Keratinocyte (primary cell): ENCODE results near the gene REELD1. TPM values are rescaled to one million over a fixed set of nuclear protein-coding genes. Genes with fewer than 3 reads are reported as not detected.

Experiments
- DNase-seq: peaks from one replicate; pipeline ENCODE4 v3.0.0-alpha.2; 2011; ENCODE audit warnings: low read depth, missing footprints, low spot score
- FAIRE-seq: peaks from 2 replicates; lab custom pipeline; 2011; peaks lifted over from hg19 to GRCh38; lab: Jason Lieb, UNC
- H2AFZ ChIP-seq: 2 replicates; pipeline ENCODE4 v1.6.0; 2012; ENCODE audit warnings: low read length, control low read depth, inconsistent platforms; ENCODE audit not compliant: control insufficient read depth
- H3K27ac ChIP-seq: 2 replicates; pipeline ENCODE4 v1.5.1; 2011; ENCODE audit warnings: low read length; ENCODE audit not compliant: control insufficient read depth, insufficient read depth
- H3K27me3 ChIP-seq: 3 replicates; pipeline ENCODE4 v1.6.0; 2011; ENCODE audit warnings: low read length; ENCODE audit not compliant: control insufficient read depth, insufficient read depth; ENCODE audit errors: extremely low read depth
- H3K36me3 ChIP-seq, 2 experiments: 2 replicates in 1 of 2; 3 replicates in 1 of 2; pipeline ENCODE4 v1.5.1; 2011; ENCODE audit warnings: low read length in 2 of 2, mild to moderate bottlenecking in 1 of 2; ENCODE audit not compliant: control insufficient read depth in 2 of 2, insufficient read depth in 2 of 2; ENCODE audit errors: extremely low read depth in 1 of 2
- H3K4me1 ChIP-seq: 3 replicates; pipeline ENCODE4 v1.5.1; 2011; ENCODE audit warnings: low read length; ENCODE audit not compliant: control insufficient read depth, insufficient read depth; ENCODE audit errors: extremely low read depth
- H3K4me2 ChIP-seq: 3 replicates; pipeline ENCODE4 v1.6.0; 2011; ENCODE audit warnings: low read depth, low read length; ENCODE audit not compliant: control insufficient read depth, insufficient read depth; ENCODE audit errors: extremely low read depth
- H3K4me3 ChIP-seq, 3 experiments: fragments of 200-600 bp in 1 of 3; sonication (generic) in 1 of 3; 2 replicates in 2 of 3; 3 replicates in 1 of 3; pipeline ENCODE4 v1.5.1; 2011 to 2016; ENCODE audit warnings: low read length in 3 of 3, mild to moderate bottlenecking in 3 of 3, control low read depth in 2 of 3, inconsistent platforms in 1 of 3, low read depth in 1 of 3, mixed read lengths in 1 of 3, mixed run types in 1 of 3, moderate library complexity in 1 of 3; ENCODE audit not compliant: control insufficient read depth in 2 of 3, insufficient read depth in 2 of 3; ENCODE audit errors: extremely low read depth in 1 of 3
- H3K79me2 ChIP-seq: 2 replicates; pipeline ENCODE4 v1.6.0; 2012; ENCODE audit warnings: low read length; ENCODE audit not compliant: control insufficient read depth, insufficient read depth
- H3K9ac ChIP-seq: 3 replicates; pipeline ENCODE4 v1.6.0; 2011; ENCODE audit warnings: low read length; ENCODE audit not compliant: control insufficient read depth, insufficient read depth; ENCODE audit errors: extremely low read depth
- H3K9me1 ChIP-seq: 3 replicates; pipeline ENCODE4 v1.6.0; 2011; ENCODE audit warnings: low read length; ENCODE audit not compliant: control insufficient read depth, insufficient read depth; ENCODE audit errors: extremely low read depth
- H3K9me3 ChIP-seq: 2 replicates; pipeline ENCODE4 v1.5.1; 2012; ENCODE audit warnings: low read depth, low read length; ENCODE audit not compliant: control insufficient read depth
- H4K20me1 ChIP-seq: 3 replicates; pipeline ENCODE4 v1.6.0; 2011; ENCODE audit warnings: low read length; ENCODE audit not compliant: control insufficient read depth, insufficient read depth; ENCODE audit errors: extremely low read depth
- CTCF ChIP-seq, 3 experiments: IDR thresholded peaks in 1 of 3; conservative IDR thresholded peaks in 1 of 3; optimal IDR thresholded peaks in 1 of 3; 2 replicates in 2 of 3; 3 replicates in 1 of 3; pipeline versions ENCODE3 to v1.5.1; 2011; ENCODE audit warnings: low read length in 3 of 3, mild to moderate bottlenecking in 3 of 3, moderate library complexity in 2 of 3, control low read depth in 1 of 3, inconsistent platforms in 1 of 3; ENCODE audit not compliant: insufficient read depth in 2 of 3; ENCODE audit errors: extremely low read depth in 1 of 3
- EZH2 ChIP-seq: IDR thresholded peaks from one replicate; pipeline ENCODE4 v1.6.1; 2012; ENCODE audit warnings: inconsistent platforms, mild to moderate bottlenecking, low read length, moderate library complexity
- dilution Hi-C: fragments of 300-500 bp; cut with MboI; formaldehyde crosslinking; loops from one replicate; pipeline ENCODE4 v1.7.0; 2020; ENCODE audit warnings: low sequenced_read_pairs; ENCODE audit not compliant: extremely low pct_ligation_motif_present
- polyA plus RNA-seq, 5 experiments: library from polyadenylated mRNA; depleted of rRNA in 3 of 5; stranded (reverse) in 3 of 5; stranded (forward) in 1 of 5; unstranded in 1 of 5; fragments of >200 nt; gene quantifications; 1 replicate in 1 of 5; 2 replicates in 3 of 5; 3 replicates in 1 of 5; pipeline versions ENCODE4 v1.2.1 to v1.2.3, GENCODE V29; 2011 to 2012; ENCODE audit warnings: missing spikeins in 2 of 5, low read depth in 1 of 5, low replicate concordance in 1 of 5

The REELD1 gene
- polyA plus RNA-seq, 1 donor (not counting 4 experiments of a cell fraction or from before 2014, with no cell fraction given) = not detected

GRCh38 chr4:146257511-146257910, 43.2 kb downstream of the REELD1 start:
- H3K9me3 ChIP-seq = no peaks in the 10 kb centered on the region
- DNase-seq (no peak), FAIRE-seq (no peak)
- no peaks in the 10 kb centered on the region for H3K9me1 ChIP-seq
- no peaks in the 10 kb centered on the region for H4K20me1 ChIP-seq
- no peak overlapping the region for H3K9ac ChIP-seq
- TF ChIP-seq CTCF (optimal IDR thresholded peaks at IDR 0.05 in 1 of 3, IDR thresholded peaks at IDR 0.05 in 1 of 3, conservative IDR thresholded peaks at IDR 0.05 in 1 of 3; ENCODE audit: extremely low read depth in 1 of 3, insufficient read depth in 2 of 3, low read length in 3 of 3) = no peak
- dilution Hi-C loops = no loop called here
- H2AFZ ChIP-seq = no peak overlapping the region
- no peak overlapping the region for H3K27ac ChIP-seq
- no peak overlapping the region for H3K4me3 ChIP-seq
- no peaks in the 10 kb centered on the region for H3K4me1 ChIP-seq
- H3K36me3 ChIP-seq = peaks cover 0 to 2% of the 10 kb centered on the region in 2 experiments
- H3K27me3 ChIP-seq = no peaks in the 10 kb centered on the region
- no peak overlapping the region for H3K4me2 ChIP-seq
- no peaks in the 10 kb centered on the region for H3K79me2 ChIP-seq

- dilution Hi-C loops = no loop called here
- Histone ChIP-seq H3K4me3 (no peak overlapping the region), H3K4me2 (no peak overlapping the region), H3K9ac (no peak overlapping the region), H3K4me1 (no peaks in the 10 kb centered on the region), H3K9me1 (no peaks in the 10 kb centered on the region), H3K27ac (no peak overlapping the region), H3K79me2 (no peaks in the 10 kb centered on the region), H3K27me3 (no peaks in the 10 kb centered on the region), H3K36me3 (peaks cover 1 to 4% of the 10 kb centered on the region in 2 experiments), H3K9me3 (no peaks in the 10 kb centered on the region), H2AFZ (no peak overlapping the region), H4K20me1 (no peaks in the 10 kb centered on the region)
- DNase-seq (no peak), FAIRE-seq (no peak)
- no peak for TF ChIP-seq EZH2
- TF ChIP-seq CTCF (optimal IDR thresholded peaks at IDR 0.05 in 1 of 3, IDR thresholded peaks at IDR 0.05 in 1 of 3, conservative IDR thresholded peaks at IDR 0.05 in 1 of 3; ENCODE audit: extremely low read depth in 1 of 3, insufficient read depth in 2 of 3, low read length in 3 of 3) = no peak
Measured at GRCh38 chr4:146260521-146260920, 46.2 kb downstream of the REELD1 start.
